Effector memory CD4-positive, alpha-beta T cell (primary cell): ENCODE measurements around the gene MBLAC2.

Experiments used
- DNase-seq, 3 donors: peaks; one replicate each; pipeline ENCODE4 v3.0.0-alpha.2; 2020
- H3K27ac ChIP-seq: 2 replicates; pipeline ENCODE4 v1.7.0; 2013; ENCODE audit warnings: mild to moderate bottlenecking, low read length, moderate library complexity; ENCODE audit not compliant: insufficient read depth, poor library complexity, severe bottlenecking
- H3K27me3 ChIP-seq: replicated peaks from 2 replicates; pipeline ENCODE4 v1.7.0; 2013; ENCODE audit warnings: mild to moderate bottlenecking, low read length; ENCODE audit not compliant: insufficient read depth, control insufficient read depth, poor library complexity, severe bottlenecking
- H3K36me3 ChIP-seq: 2 replicates; pipeline ENCODE4 v1.7.0; 2013; ENCODE audit warnings: mild to moderate bottlenecking, low read length, moderate library complexity; ENCODE audit not compliant: control insufficient read depth, insufficient read depth
- H3K4me1 ChIP-seq: 2 replicates; pipeline ENCODE4 v1.7.0; 2013; ENCODE audit warnings: low read length, mild to moderate bottlenecking; ENCODE audit not compliant: control insufficient read depth, insufficient read depth, poor library complexity, severe bottlenecking
- H3K4me3 ChIP-seq: 2 replicates; pipeline ENCODE4 v1.7.0; 2013; ENCODE audit warnings: low read length, low read depth, mild to moderate bottlenecking; ENCODE audit not compliant: insufficient read depth, poor library complexity, severe bottlenecking
- H3K9me3 ChIP-seq: 2 replicates; pipeline ENCODE4 v1.7.0; 2013; ENCODE audit warnings: mild to moderate bottlenecking, low read length, moderate library complexity; ENCODE audit not compliant: control insufficient read depth

Gene MBLAC2

DNA sequence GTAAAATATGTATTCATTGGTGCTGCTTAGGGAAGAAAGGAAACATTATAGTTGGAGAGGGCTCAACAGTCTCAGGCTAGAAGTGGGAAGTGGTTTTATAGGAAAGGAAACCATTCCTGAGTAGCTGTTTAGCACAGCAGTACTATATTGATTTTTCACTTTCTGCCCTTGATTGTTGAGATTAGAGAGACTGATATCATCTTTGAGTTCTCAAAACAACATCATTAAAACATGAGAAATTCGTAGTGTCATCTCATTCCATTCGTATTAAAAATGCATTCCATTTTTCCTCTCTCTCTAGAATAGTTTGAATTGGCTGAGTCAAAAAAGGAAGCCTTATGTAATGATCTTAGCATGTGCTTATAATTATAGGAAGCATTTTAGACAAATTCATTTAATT lies 14.2 kb upstream of the MBLAC2 start:
- no peaks in the 10 kb centered on the region for H3K4me1 ChIP-seq
- no peak overlapping the region for H3K4me3 ChIP-seq
- no peak for DNase-seq
- H3K27me3 ChIP-seq = no peaks in the 10 kb centered on the region
- H3K36me3 ChIP-seq = no peaks in the 10 kb centered on the region
- no peaks in the 10 kb centered on the region for H3K9me3 ChIP-seq
- no peak overlapping the region for H3K27ac ChIP-seq

GRCh38 chr5:90484540-90484939 lies 10.0 kb upstream of the MBLAC2 start:
- H3K27ac ChIP-seq = no peak overlapping the region
- no peaks in the 10 kb centered on the region for H3K9me3 ChIP-seq
- DNase-seq = no peak
- H3K4me3 ChIP-seq = no peak overlapping the region
- no peaks in the 10 kb centered on the region for H3K36me3 ChIP-seq
- H3K27me3 ChIP-seq = no peaks in the 10 kb centered on the region
- H3K4me1 ChIP-seq = no peaks in the 10 kb centered on the region

GRCh38 chr5:90483206-90483605 lies 8.6 kb upstream of the MBLAC2 start:
- no peak for DNase-seq
- Histone ChIP-seq H3K4me1 (no peaks in the 10 kb centered on the region), H3K27me3 (no peaks in the 10 kb centered on the region)

GRCh38 chr5:90480699-90481098 lies 6.1 kb upstream of the MBLAC2 start:
- H3K27me3 ChIP-seq = no peaks in the 10 kb centered on the region
- DNase-seq = no peak
- no peaks in the 10 kb centered on the region for H3K4me1 ChIP-seq
- H3K4me3 ChIP-seq = no peak overlapping the region
- no peaks in the 10 kb centered on the region for H3K36me3 ChIP-seq
- H3K9me3 ChIP-seq = no peaks in the 10 kb centered on the region
- no peak overlapping the region for H3K27ac ChIP-seq

More at GRCh38 chr5:90483206-90483605, 8.6 kb upstream of the MBLAC2 start:
- Histone ChIP-seq H3K36me3 (no peaks in the 10 kb centered on the region), H3K9me3 (no peaks in the 10 kb centered on the region), H3K27ac (no peak overlapping the region), H3K4me3 (no peak overlapping the region)

DNA sequence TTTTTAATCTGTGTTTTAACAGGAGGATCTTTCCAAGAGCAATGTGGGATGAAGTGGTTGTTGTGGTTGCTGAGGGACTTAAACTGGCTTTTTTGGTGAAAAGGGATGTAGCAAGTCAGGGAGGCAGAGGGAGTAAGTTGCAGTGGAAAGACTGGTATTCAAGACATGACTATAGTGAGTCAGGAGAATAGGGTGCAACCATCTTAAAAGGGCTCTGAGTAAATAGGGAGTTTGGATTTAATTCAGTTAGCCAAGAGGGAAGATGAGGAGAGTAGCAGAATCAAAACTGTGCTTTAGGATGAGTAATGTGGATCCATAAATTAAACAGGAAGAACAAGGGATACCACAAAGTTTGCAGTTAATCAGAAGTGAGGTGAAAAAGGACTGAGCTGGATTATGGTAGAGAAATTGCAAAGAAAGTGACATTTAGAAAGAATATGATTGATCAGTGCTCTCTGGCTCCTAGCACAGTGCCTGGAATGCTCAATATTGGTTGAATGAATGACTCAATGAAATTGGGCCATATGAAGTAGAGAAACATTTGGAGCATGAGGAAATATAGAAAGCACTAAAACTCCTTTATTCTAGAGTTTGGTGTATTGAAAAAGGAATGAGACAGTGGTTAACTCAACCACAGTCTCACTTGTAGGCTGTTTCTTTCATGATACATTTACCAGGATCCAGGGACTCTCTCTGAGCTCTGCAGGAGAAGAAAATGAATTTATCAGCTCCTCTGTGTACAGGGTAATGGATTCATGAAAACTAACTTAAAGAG lies 5.2 kb upstream of the MBLAC2 start:
- Histone ChIP-seq H3K9me3 (no peaks in the 10 kb centered on the region), H3K4me3 (no peak overlapping the region), H3K36me3 (no peaks in the 10 kb centered on the region), H3K27ac (no peak overlapping the region), H3K27me3 (no peaks in the 10 kb centered on the region), H3K4me1 (no peaks in the 10 kb centered on the region)
- DNase-seq = no peak

GRCh38 chr5:90477621-90478215 lies 3.1 kb upstream of the MBLAC2 start:
- no peaks in the 10 kb centered on the region for H3K36me3 ChIP-seq
- no peak for DNase-seq
- no peak overlapping the region for H3K27ac ChIP-seq
- no peaks in the 10 kb centered on the region for H3K27me3 ChIP-seq
- H3K4me3 ChIP-seq = no peak overlapping the region
- peaks cover 9% of the 10 kb centered on the region for H3K4me1 ChIP-seq
- no peaks in the 10 kb centered on the region for H3K9me3 ChIP-seq

- Histone ChIP-seq H3K4me3 (no peak overlapping the region), H3K27me3 (no peaks in the 10 kb centered on the region), H3K27ac (no peak overlapping the region), H3K4me1 (peaks cover 9% of the 10 kb centered on the region), H3K9me3 (no peaks in the 10 kb centered on the region), H3K36me3 (no peaks in the 10 kb centered on the region)
- no peak for DNase-seq
Observed at GRCh38 chr5:90477073-90477472, 2.5 kb upstream of the MBLAC2 start.

DNA sequence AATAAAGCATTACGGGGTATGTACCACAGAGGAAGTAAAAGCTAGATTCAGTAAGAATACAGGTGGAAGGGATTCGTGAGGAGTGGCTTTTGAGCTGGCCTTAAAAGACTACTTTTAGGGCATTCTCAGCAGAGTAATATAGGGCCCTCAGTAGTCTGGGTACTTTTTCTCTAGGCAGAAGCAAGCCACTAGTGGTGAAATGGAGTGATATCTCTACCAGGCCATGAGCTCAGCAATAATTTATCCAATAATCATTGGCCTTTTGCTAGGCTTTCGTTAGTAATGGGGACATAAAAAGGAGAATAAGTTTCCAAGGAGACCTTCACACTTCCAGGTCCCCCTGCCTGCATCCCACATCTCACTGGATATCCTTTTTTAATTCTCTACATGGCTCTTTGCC lies 1.8 kb upstream of the MBLAC2 start:
- H3K36me3 ChIP-seq = no peaks in the 10 kb centered on the region
- H3K4me3 ChIP-seq = no peak overlapping the region
- H3K9me3 ChIP-seq = no peaks in the 10 kb centered on the region
- no peak for DNase-seq
- H3K27ac ChIP-seq = no peak overlapping the region
- peaks cover 9% of the 10 kb centered on the region for H3K4me1 ChIP-seq
- H3K27me3 ChIP-seq = no peaks in the 10 kb centered on the region

DNA sequence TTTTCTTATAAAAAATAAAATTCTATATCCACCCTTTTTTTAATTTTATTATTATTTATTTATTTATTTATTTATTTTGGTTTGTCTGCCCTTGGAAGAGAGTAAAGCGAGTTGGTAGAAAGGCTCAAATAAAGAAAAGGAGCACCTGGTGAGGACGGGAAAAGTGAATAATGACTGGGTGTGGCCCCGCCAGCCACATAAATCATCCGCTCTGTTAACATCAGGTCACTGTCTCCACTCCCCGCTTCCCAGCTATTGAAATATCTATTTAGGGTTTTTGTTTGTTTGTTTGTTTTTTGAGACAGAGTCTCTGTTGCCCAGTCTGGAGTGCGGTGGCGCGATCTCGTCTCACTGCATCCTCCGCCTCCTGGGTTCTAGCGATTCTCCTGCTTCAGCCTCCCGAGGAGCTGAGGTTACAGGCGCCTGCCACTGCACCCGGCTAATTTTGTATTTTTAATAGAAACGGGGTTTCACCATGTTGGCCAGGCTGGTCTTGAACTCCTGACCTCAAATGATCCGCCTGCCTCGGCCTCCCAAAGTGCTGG lies 937 bp upstream of the MBLAC2 start:
- H3K36me3 ChIP-seq = peaks cover 4% of the 10 kb centered on the region
- no peak for DNase-seq
- H3K27ac ChIP-seq = no peak overlapping the region
- peaks cover 9% of the 10 kb centered on the region for H3K4me1 ChIP-seq
- H3K9me3 ChIP-seq = no peaks in the 10 kb centered on the region
- no peaks in the 10 kb centered on the region for H3K27me3 ChIP-seq
- H3K4me3 ChIP-seq = no peak overlapping the region
